Testis (tissue), 2 donors: ENCODE measurements around the gene GABBR2.

ENCODE experiments used
- POLR2A ChIP-seq: fragments of 450-650 bp; IDR thresholded peaks from one replicate; pipeline ENCODE4 v1.6.1; 2017; ENCODE audit warnings: antibody characterized with exemption, mild to moderate bottlenecking, moderate library complexity
- TF ChIP-seq, protein P1 (sequence below), 3 experiments: fragments of 450-650 bp in 2 of 3; fragments of 200-600 bp in 1 of 3; sonication (generic) in 1 of 3; IDR thresholded peaks; one replicate each; pipeline ENCODE4 v1.5.1; 2016 to 2019; ENCODE audit warnings: antibody characterized with exemption in 3 of 3, mild to moderate bottlenecking in 2 of 3, moderate library complexity in 1 of 3

GRCh38 chr9:98444601-98445000, 264.1 kb downstream of the GABBR2 start:
- TF ChIP-seq, protein P1, sequence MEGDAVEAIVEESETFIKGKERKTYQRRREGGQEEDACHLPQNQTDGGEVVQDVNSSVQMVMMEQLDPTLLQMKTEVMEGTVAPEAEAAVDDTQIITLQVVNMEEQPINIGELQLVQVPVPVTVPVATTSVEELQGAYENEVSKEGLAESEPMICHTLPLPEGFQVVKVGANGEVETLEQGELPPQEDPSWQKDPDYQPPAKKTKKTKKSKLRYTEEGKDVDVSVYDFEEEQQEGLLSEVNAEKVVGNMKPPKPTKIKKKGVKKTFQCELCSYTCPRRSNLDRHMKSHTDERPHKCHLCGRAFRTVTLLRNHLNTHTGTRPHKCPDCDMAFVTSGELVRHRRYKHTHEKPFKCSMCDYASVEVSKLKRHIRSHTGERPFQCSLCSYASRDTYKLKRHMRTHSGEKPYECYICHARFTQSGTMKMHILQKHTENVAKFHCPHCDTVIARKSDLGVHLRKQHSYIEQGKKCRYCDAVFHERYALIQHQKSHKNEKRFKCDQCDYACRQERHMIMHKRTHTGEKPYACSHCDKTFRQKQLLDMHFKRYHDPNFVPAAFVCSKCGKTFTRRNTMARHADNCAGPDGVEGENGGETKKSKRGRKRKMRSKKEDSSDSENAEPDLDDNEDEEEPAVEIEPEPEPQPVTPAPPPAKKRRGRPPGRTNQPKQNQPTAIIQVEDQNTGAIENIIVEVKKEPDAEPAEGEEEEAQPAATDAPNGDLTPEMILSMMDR (IDR thresholded peaks at IDR 0.05), result no peak
- TF ChIP-seq POLR2A, result no peak
